Panc1 (cell line): ENCODE measurements around the gene LUC7L2. TPM values are rescaled to one million over a fixed set of nuclear protein-coding genes. Genes with fewer than 3 reads are reported as not detected.

Experiments
- ATAC-seq: fragments of 200-7000 bp; cut with Tn5 transposase; 2 replicates; pipeline ENCODE4 v1.9.1; 2020; ENCODE audit warnings: mild to moderate bottlenecking, moderate library complexity
- BruUV-seq: library from RNA; stranded (reverse); fragments of 400-500 nt; replicated peaks from 2 replicates; lab custom pipeline; 2021; lab: Mats Ljungman, UMichigan
- CTCF ChIA-PET: fragments of 300-600 bp; sonication (Branson Sonifier 250); formaldehyde crosslinking; loops from one replicate; lab custom pipeline; 2022; ENCODE audit warnings: antibody characterized with exemption; lab: Charles Lee
- POLR2A ChIA-PET: fragments of 300-600 bp; sonication (Branson Sonifier 250); formaldehyde crosslinking; loops from one replicate; lab custom pipeline; 2022; ENCODE audit warnings: antibody characterized with exemption; lab: Charles Lee
- DNase-seq: peaks from one replicate; pipeline ENCODE4 v3.0.0-alpha.2; 2010; ENCODE audit warnings: low read depth, low spot score
- H3K27ac ChIP-seq: 2 replicates; pipeline ENCODE4 v1.5.1; 2011; ENCODE audit warnings: mild to moderate bottlenecking, low read length, inconsistent platforms
- H3K27me3 ChIP-seq: fragments of 200-500 bp; sonication (Bioruptor generic); 2 replicates; pipeline ENCODE4 v1.6.0; 2014; ENCODE audit warnings: low read length, inconsistent platforms; ENCODE audit not compliant: control insufficient read depth, insufficient read depth
- H3K36me3 ChIP-seq: fragments of 200-500 bp; sonication (Bioruptor generic); 2 replicates; pipeline ENCODE4 v1.5.1; 2014; ENCODE audit warnings: inconsistent platforms, mild to moderate bottlenecking, low read length, moderate library complexity; ENCODE audit not compliant: control insufficient read depth, insufficient read depth
- H3K4me1 ChIP-seq: 2 replicates; pipeline ENCODE4 v1.5.1; 2011; ENCODE audit warnings: inconsistent platforms, mild to moderate bottlenecking, low read length, moderate library complexity; ENCODE audit not compliant: control insufficient read depth, insufficient read depth
- H3K4me3 ChIP-seq, 2 experiments: 2 replicates each; pipeline ENCODE4 v1.5.1; 2011 to 2012; ENCODE audit warnings: low read depth in 2 of 2, low read length in 2 of 2, mild to moderate bottlenecking in 2 of 2, inconsistent platforms in 1 of 2, moderate library complexity in 1 of 2
- H3K9me3 ChIP-seq: fragments of 200-500 bp; sonication (Bioruptor generic); 2 replicates; pipeline ENCODE4 v1.5.1; 2014; ENCODE audit warnings: low read depth, mild to moderate bottlenecking, inconsistent platforms, low read length, moderate library complexity; ENCODE audit not compliant: control insufficient read depth, insufficient read depth
- POLR2AphosphoS5 ChIP-seq: IDR thresholded peaks from 2 replicates; pipeline ENCODE4 v1.6.1; 2012; ENCODE audit warnings: mild to moderate bottlenecking, low read depth, low read length, moderate library complexity
- SIN3A ChIP-seq: IDR thresholded peaks from 2 replicates; pipeline ENCODE4 v1.6.1; 2012; ENCODE audit warnings: low read depth, mild to moderate bottlenecking, low read length, moderate library complexity, borderline replicate concordance; ENCODE audit not compliant: insufficient read depth
- TCF7L2 ChIP-seq: IDR thresholded peaks from 2 replicates; pipeline ENCODE4 v1.6.1; 2011; ENCODE audit warnings: mild to moderate bottlenecking, low read depth, low read length, inconsistent platforms
- in situ Hi-C: cut with HindIII; loops from 2 replicates; pipeline ENCODE4 v1.10.0; 2016; ENCODE audit warnings: low sequenced_read_pairs, low pct_unique_long_range_greater_than_20kb
- intact Hi-C: fragments of 100-400 bp; cut with micrococcal nuclease; formaldehyde crosslinking; loops from one replicate; pipeline ENCODE4 v1.10.0; 2022; ENCODE audit not compliant: unreplicated experiment
- total RNA-seq: library from RNA; stranded (reverse); gene quantifications from one replicate; pipeline ENCODE4 v1.2.1, GENCODE V29; 2021; ENCODE audit not compliant: unreplicated experiment
- TF ChIP-seq, protein P1 (sequence below): fragments of 450-650 bp; IDR thresholded peaks from 2 replicates; pipeline ENCODE4 v1.5.1; 2017; ENCODE audit warnings: mild to moderate bottlenecking
- TF ChIP-seq, protein P2 (sequence below), 2 experiments: IDR thresholded peaks; 2 replicates each; pipeline ENCODE4 v1.6.1; 2011 to 2012; ENCODE audit warnings: low read depth in 2 of 2, control low read depth in 1 of 2, low read length in 1 of 2, mild to moderate bottlenecking in 1 of 2, moderate library complexity in 1 of 2; ENCODE audit not compliant: insufficient read depth in 1 of 2

The LUC7L2 gene
- total RNA-seq, 1 experiment from 2014 or later = 110 TPM

- Histone ChIP-seq H3K9me3 (peaks cover 6% of the 10 kb centered on the region; the same call in 1 of the 2 replicates), H3K36me3 (no peaks in the 10 kb centered on the region; the same call in 1 of the 2 replicates), H3K27me3 (no peaks in the 10 kb centered on the region), H3K27ac (peak overlapping the region; percentile 98), H3K4me1 (peaks cover 8% of the 10 kb centered on the region), H3K4me3 (peak overlapping the region; percentile 69 to 90)
- CTCF ChIA-PET = no interaction called here
- peak; percentile 90 for ATAC-seq
- DNase-seq = peak; percentile 100
- intact Hi-C loops (no loop called here), in situ Hi-C loops (no loop called here)
- no peak for TF ChIP-seq TCF7L2
- no peak for TF ChIP-seq SIN3A
- TF ChIP-seq, protein P1, sequence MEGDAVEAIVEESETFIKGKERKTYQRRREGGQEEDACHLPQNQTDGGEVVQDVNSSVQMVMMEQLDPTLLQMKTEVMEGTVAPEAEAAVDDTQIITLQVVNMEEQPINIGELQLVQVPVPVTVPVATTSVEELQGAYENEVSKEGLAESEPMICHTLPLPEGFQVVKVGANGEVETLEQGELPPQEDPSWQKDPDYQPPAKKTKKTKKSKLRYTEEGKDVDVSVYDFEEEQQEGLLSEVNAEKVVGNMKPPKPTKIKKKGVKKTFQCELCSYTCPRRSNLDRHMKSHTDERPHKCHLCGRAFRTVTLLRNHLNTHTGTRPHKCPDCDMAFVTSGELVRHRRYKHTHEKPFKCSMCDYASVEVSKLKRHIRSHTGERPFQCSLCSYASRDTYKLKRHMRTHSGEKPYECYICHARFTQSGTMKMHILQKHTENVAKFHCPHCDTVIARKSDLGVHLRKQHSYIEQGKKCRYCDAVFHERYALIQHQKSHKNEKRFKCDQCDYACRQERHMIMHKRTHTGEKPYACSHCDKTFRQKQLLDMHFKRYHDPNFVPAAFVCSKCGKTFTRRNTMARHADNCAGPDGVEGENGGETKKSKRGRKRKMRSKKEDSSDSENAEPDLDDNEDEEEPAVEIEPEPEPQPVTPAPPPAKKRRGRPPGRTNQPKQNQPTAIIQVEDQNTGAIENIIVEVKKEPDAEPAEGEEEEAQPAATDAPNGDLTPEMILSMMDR = peak; percentile 91
- TF ChIP-seq POLR2AphosphoS5 = peak; percentile 70
- TF ChIP-seq, protein P2, sequence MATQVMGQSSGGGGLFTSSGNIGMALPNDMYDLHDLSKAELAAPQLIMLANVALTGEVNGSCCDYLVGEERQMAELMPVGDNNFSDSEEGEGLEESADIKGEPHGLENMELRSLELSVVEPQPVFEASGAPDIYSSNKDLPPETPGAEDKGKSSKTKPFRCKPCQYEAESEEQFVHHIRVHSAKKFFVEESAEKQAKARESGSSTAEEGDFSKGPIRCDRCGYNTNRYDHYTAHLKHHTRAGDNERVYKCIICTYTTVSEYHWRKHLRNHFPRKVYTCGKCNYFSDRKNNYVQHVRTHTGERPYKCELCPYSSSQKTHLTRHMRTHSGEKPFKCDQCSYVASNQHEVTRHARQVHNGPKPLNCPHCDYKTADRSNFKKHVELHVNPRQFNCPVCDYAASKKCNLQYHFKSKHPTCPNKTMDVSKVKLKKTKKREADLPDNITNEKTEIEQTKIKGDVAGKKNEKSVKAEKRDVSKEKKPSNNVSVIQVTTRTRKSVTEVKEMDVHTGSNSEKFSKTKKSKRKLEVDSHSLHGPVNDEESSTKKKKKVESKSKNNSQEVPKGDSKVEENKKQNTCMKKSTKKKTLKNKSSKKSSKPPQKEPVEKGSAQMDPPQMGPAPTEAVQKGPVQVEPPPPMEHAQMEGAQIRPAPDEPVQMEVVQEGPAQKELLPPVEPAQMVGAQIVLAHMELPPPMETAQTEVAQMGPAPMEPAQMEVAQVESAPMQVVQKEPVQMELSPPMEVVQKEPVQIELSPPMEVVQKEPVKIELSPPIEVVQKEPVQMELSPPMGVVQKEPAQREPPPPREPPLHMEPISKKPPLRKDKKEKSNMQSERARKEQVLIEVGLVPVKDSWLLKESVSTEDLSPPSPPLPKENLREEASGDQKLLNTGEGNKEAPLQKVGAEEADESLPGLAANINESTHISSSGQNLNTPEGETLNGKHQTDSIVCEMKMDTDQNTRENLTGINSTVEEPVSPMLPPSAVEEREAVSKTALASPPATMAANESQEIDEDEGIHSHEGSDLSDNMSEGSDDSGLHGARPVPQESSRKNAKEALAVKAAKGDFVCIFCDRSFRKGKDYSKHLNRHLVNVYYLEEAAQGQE (IDR thresholded peaks at IDR 0.05; ENCODE audit: insufficient read depth in 1 of 2, low read depth in 2 of 2, low read length in 1 of 2) = no peak
- POLR2A ChIA-PET = interaction anchor here (0.6 to 1.0 kb wide), 2 partner anchors 20 to 111 kb away, joined by 3 to 4 read pairs; partner anchors contain the start of gene LUC7L2
- no TSS peak for BruUV-seq
Observed at GRCh38 chr7:139340037-139340807, 19.5 kb upstream of the LUC7L2 start.

GRCh38 chr7:139340808-139341057 lies 19.0 kb upstream of the LUC7L2 start:
- TF ChIP-seq POLR2AphosphoS5 (peak; percentile 14; the same call in 1 of the 2 replicates), TCF7L2 (no peak), SIN3A (no peak)
- TF ChIP-seq, protein P1 = no peak
- TF ChIP-seq, protein P2 (IDR thresholded peaks at IDR 0.05; ENCODE audit: insufficient read depth in 1 of 2, low read depth in 2 of 2, low read length in 1 of 2) = no peak
- peaks cover 8% of the 10 kb centered on the region for H3K4me1 ChIP-seq
- no peaks in the 10 kb centered on the region; the same call in 1 of the 2 replicates for H3K36me3 ChIP-seq
- peak overlapping the region; percentile 69 to 90 for H3K4me3 ChIP-seq
- ChIA-PET POLR2A (no interaction called here), CTCF (no interaction called here)
- peak overlapping the region; percentile 98 for H3K27ac ChIP-seq
- DNase-seq = no peak
- in situ Hi-C loops = no loop called here
- no peaks in the 10 kb centered on the region for H3K27me3 ChIP-seq
- ATAC-seq = no peak
- BruUV-seq = no TSS peak
- intact Hi-C loops = loop anchor here (1.0 kb wide), 1 partner anchor 19 kb away; the partner anchor contains the start of gene LUC7L2
- H3K9me3 ChIP-seq = peaks cover 6% of the 10 kb centered on the region; the same call in 1 of the 2 replicates
